GM21528 (cell line): ENCODE data around the gene PM20D1.
"Not testable (repeated sequence)": the region's sequence is repeated elsewhere in the genome, so short reads cannot be mapped to it uniquely, and the experiment has no call there.

Experiments used
- ATAC-seq: cut with Tn5 transposase; IDR thresholded peaks from one replicate; pipeline ENCODE4 v1.9.1; 2021; ENCODE audit warnings: mild to moderate bottlenecking, moderate library complexity; ENCODE audit not compliant: unreplicated experiment, low FRiP score

PM20D1 gene, protein sequence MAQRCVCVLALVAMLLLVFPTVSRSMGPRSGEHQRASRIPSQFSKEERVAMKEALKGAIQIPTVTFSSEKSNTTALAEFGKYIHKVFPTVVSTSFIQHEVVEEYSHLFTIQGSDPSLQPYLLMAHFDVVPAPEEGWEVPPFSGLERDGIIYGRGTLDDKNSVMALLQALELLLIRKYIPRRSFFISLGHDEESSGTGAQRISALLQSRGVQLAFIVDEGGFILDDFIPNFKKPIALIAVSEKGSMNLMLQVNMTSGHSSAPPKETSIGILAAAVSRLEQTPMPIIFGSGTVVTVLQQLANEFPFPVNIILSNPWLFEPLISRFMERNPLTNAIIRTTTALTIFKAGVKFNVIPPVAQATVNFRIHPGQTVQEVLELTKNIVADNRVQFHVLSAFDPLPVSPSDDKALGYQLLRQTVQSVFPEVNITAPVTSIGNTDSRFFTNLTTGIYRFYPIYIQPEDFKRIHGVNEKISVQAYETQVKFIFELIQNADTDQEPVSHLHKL

DNA sequence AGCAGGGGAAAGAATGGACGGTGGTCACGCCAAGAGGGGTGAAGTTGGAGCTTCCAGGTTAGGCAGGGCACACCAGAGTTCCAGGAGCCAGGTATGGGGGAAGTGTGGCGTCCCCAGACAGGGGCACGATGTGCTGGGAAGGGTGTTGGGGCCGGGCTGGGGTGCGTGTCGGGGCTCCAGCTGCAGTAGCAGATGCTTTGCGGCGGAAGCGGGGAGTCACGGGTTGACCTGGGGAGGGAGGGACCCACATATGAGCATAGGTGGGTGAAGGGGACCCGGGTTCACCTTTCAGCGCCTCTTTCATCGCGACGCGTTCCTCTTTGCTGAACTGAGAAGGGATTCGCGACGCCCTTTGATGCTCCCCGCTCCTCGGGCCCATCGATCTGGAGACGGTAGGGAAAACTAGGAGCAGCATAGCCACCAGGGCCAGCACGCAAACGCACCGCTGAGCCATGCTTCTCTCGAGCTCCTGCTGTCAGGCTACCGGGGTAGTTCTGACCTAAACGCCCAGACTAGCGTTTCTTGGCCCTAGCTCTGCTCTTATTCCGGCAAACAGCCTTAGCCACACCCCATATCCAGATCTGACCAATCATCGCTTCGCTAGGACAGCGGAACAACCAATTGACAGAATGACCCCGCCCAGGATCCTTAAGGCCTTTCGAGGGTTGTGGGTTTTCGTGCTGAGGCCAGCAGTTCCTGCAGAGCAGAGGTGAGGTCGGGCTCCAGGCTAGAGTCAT, at the start of gene PM20D1:
PM20D1 (minus strand) TSS at position 514 of the 737 bp plus-strand sequence; CDS start at position 454, 60 bp downstream.
- ATAC-seq = no peak

GRCh38 chr1:205896351-205896750, 46.4 kb upstream of the PM20D1 start:
- no peak for ATAC-seq

DNA sequence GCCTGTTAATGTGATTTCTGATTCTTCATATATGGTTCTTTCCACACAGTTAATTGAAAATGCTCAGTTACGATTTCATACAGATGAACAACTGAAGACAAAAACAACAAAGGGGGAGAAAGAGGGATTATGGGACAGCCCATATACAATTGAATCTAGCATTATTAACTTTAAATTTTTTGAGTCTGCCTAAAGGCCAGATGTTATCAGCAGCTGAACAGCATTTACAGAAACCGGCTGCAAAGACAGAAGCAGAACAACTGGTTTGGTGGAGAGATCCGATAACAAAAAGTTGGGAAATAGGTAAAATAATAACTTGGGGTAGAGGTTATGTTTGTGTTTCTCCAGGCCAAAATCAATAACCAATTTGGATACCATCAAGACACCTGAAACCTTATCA, 44.2 kb upstream of the PM20D1 start:
- ATAC-seq = not testable (repeated sequence)

GRCh38 chr1:205892175-205892574, 42.2 kb upstream of the PM20D1 start:
- not testable (repeated sequence) for ATAC-seq

DNA sequence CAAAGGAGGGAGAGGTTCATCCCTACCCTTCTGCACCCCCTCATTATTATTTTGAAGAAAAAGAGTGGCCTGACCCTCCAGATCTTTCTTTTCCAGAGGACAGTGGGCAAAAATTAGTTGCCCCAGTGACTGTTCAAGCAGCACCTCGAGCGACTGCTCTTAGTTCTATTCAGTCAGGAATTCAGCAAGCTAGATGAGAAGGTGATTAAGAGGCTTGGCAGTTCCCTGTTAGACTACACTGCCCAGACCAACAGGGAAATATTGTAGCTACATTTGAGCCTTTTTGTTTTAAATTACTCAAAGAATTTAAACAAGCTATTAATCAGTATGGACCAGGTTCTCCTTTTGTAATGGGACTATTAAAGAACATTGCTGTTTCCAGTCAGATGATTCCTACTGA, 41.5 kb upstream of the PM20D1 start:
- not testable (repeated sequence) for ATAC-seq

DNA sequence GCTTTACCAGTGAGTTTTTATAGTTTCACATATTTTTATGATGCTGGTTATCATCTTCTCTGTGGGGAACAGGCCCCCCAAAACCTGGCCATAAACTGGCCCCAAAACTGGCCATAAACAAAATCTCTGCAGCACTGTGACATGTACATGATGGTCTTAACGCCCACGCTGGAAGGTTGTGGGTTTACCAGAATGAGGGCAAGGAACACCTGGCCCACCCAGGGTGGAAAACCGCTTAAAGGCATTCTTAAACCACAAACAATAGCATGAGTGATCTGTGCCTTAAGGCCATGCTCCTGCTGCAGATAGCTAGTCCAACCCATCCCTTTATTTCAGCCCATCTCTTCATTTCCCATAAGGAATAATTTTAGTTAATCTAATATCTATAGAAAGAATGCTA, 40.7 kb upstream of the PM20D1 start:
- not testable (repeated sequence) for ATAC-seq

DNA sequence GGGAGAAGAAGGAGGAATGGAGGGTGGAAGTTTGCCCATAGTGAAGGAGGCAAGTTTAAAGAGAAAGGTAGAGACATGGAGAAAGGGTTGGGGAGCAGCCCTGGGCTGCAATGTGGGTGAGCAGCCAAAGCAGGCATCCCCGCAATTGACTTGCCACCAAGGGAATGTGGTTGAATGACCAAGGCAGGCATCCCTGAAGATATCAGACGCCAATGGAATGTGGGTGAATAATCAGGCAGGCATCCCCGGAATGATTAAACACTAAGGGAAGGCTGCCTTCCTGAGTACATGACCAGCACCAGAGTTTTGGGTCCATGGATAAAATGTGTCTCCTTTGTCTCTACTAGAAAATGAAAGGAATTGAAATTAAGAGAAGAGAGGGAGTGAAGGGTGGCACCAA, 39.8 kb upstream of the PM20D1 start:
- not testable (repeated sequence) for ATAC-seq

DNA sequence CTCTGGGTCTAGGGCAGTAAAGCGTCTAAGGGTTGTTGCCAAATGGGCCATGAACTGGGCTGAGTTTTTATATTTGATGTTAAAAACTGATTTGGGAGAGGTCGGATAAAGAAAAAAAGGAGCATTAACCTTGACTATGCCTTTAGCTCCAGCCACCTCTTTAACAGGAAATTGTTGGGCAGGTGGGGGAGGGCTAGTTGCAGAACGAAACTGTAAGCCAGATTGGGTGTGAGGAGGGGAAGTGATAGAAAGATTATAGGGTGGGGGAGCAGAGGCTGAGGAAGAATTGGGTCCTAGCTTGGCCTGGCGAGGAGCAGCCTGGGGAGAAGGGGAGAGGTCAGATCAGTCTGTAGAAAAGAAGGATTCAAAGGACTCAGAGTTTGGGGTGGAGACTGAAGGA, 39.1 kb upstream of the PM20D1 start:
- not testable (repeated sequence) for ATAC-seq

DNA sequence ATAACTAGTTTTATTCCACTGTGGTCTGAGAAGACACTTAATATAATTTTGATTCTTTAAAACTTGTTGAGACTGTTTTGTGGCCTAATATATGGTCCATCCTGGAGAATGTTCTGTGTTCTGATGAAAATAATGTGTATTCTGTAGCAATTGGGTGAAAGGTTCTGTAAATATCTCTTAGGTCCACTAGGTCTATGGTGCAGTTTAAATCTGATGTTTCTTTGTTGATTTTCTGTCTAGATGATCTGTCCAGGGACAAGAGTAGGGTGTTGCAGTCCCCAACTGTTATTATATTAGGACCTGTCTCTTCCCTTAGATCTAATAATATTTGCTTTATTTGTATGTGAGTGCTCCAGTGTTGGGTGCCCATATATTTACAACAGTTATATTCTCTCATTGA, 33.9 kb upstream of the PM20D1 start:
- ATAC-seq = no peak

- ATAC-seq = no peak
Measured at GRCh38 chr1:205880923-205881322, 31.0 kb upstream of the PM20D1 start.

- no peak for ATAC-seq
Measured at GRCh38 chr1:205879974-205880373, 30.0 kb upstream of the PM20D1 start.

GRCh38 chr1:205878026-205878425, 28.1 kb upstream of the PM20D1 start:
- no peak for ATAC-seq

GRCh38 chr1:205873148-205873547, 23.2 kb upstream of the PM20D1 start:
- not testable (repeated sequence) for ATAC-seq

GRCh38 chr1:205870236-205870635, 20.3 kb upstream of the PM20D1 start:
- ATAC-seq = no peak

- ATAC-seq = no peak
Measured at GRCh38 chr1:205861540-205861939, 11.6 kb upstream of the PM20D1 start.

DNA sequence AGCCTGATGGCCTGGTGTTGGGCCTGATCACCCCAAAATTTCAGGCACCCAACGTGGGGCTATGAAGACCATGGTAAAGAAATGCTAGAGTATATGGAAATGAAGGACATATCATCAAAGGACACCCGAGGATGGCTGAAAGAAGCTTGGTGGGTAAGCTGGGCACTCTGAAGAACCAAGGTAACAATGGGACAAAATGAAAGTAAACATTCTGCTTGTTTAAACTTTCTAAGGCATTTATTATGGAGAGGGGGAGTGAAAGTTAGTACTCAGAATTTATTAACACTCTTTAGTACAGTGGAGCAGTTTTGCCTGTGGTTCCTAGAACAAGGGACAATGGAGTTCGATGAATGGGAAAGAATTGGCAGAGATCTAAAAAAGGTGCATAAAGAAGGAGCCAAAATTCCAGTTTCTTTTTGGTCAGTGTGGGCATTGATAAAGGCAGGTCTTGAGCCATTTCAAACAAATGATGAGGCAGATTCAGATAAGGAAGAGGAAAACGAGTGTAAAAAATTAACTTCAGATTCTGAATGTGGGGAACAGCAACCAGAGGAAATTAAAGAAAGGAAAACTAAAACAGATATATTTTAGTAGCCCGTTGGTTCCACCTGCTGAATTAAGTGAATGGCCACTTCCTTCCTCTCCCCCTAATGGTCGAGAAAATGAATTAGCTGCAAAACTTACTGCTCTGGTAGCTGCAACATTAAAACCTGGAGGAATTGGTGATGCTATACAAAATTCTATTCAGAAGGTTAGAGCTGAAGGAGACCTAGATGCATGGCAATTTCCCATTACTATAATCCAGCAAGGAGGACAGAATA, 8.4 kb upstream of the PM20D1 start:
- ATAC-seq = no peak

- not testable (repeated sequence) for ATAC-seq
Measured at GRCh38 chr1:205857501-205857900, 7.6 kb upstream of the PM20D1 start.

GRCh38 chr1:205856433-205856832, 6.5 kb upstream of the PM20D1 start:
- ATAC-seq = no peak

GRCh38 chr1:205852969-205853368, 3.0 kb upstream of the PM20D1 start:
- ATAC-seq = no peak

- no peak for ATAC-seq
Measured at GRCh38 chr1:205851993-205852392, 2.1 kb upstream of the PM20D1 start.
